Measurements from ENCODE around the gene UBE2N.
"Not testable (repeated sequence)": the region's sequence is repeated elsewhere in the genome, so short reads cannot be mapped to it uniquely, and the experiment has no call there.

The UBE2N gene

GRCh38 chr12:93447555-93448290 lies 6.0 kb upstream of the UBE2N start:
- DNase-seq, result no peak

DNA sequence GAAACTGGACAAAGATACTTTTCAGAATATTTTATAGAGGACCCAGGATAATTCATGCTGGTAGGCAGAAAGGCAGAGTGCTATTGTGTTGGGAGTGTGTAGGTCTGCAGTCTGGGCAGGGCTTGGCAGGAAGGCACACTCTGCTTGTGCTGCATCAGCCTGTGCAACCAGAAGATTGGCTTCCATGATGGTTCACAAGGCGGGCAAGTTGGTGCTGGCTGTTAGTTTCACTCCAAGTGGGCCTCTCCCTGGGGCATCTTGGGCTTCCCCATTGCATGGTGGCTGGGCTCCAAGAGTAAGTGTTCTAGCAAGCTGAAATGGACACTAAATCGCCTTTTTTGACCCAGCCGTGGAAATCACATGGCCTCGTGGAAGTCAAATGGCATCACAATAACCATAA lies 1.8 kb upstream of the UBE2N start:
- DNase-seq, result no peak

DNA sequence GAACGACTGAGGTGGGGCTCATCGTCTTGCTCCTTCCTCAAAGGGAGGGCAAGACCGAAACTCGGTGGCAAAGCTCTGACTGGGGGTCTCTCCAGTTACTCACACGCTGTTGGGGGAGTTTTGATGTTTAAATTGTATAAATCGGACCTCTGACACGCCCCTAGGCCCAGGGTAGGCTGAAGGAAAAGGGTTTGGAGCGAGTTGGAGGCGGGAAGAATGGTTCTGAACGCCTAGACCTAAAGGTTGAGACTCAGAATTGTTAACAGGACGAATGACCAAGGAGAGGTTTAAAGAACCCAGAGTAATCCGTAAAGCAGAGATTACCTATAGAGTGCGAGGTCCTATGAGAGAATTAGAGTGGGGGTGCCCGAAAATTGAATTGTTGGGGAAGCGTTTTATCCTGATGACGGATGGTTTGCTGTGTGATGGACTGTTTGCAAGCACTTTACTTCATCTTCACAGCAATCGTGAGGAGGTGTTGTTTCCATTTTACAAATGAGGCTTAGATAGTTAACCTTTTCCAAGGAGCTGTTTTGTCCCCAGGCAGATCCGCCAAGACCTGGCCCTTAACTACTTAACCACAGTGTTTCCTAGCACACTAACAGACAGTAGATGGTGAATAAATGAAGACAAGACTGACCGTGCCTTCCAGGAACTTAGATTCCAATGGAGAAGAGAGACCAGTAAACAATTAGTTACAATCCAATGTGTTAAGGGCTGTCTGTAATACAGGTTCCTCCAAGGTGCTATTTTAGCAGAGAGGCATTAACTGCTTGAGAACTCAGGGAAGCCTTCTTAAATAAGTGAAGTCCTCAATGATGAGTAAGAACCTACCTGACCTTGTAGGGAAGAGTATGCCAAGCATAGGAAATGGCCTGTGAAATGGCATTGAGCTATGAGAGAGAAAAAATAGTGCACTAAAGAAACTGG lies 929 bp upstream of the UBE2N start:
- DNase-seq, result no peak

DNA sequence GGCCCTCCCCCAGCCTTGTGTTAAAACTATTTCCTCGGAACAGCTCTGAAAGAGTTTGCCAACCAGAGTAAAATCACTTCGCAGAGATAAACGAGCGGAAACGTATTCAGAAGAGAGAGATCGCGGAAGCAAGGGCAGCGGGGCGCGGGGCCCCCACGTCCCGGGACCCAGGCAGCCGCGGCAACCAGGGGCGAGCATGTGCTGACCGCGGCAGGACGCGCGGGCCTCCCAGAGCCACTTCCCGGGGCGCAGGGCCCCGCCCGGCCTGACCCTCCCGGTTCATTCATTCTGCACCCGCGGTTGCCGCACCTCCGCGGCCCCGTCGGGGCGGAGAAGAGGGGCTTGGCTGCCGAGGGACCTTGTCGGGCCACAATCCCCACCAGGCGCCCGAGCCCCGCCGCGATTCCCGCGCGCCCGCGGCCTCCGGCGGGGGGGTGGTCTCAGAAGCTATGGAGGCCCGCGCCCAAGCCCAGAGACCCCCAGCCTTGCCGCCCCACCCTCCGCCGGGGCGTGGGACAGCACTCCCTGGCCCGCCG lies 598 bp downstream of the UBE2N start:
- peak; percentile 78 for DNase-seq

DNA sequence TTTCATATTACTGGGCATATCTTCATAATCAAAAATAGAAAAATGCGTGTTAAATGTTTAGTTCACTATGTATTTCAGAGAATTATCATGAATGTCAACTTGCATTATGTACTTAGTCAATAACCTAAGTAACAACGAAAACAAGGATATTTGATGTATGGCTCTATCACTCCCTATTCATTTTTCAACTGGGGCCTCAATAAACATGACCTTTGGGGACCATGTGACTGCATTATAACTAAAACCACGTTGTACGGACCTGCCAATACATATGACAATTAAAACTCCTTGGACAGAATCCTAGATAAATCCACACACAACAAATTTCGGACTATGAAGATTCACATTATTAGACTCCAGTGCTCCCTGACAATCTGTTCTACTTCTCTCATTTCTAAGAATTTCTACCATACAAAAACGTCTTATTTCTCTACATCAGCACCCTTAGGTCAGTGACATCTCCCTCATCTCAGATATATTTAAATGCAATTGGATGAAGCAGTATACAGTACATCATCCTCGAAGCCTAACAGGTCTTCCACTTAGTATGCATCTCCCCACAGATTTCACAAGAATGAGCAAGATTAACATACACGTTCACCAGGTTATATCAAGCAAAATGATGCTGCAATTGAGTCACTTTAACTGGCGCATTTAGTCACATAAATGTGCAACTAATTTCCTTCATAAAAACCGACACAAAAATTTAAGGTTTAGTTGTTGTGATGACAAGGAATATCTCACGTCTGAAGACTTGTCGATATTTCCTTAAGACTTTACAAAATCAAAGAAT lies 1.5 kb downstream of the UBE2N start:
- DNase-seq, result no peak

DNA sequence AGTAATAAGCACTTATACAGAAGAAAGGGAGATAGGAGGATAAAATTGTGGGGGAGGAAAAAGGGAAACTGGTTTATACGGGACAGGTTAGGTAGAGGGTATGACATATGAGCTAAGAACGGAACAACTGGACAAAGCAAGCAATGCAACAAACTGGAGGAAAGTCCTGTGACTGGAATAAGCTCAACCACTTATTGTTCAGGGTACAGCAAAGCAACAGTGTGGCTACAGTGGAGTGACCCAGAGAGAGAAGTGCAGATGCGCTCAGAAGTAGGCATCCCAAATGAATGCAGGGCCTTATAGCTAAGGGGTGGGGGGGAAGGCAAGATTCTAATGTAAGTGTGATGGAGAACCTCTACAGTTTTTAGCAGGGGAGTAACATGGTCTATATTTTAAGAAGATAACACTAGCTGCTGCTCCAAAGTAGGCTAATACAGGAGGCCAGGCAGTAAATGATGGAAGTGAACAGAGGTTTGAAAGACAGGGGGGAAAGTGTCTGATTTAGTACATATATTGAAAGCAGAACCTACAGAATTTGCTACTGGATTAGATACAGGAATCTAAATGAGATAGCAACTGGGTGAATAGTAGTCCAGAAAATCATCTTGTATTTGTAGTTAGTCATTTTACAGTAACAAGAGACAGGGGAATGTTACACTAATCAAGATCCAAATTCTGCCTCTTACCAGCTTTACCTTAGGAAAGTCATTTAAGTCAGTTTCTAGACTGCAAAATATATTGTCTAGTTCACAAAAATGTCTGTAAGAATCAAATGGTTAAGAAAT lies 3.3 kb downstream of the UBE2N start:
- DNase-seq, result no peak

DNA sequence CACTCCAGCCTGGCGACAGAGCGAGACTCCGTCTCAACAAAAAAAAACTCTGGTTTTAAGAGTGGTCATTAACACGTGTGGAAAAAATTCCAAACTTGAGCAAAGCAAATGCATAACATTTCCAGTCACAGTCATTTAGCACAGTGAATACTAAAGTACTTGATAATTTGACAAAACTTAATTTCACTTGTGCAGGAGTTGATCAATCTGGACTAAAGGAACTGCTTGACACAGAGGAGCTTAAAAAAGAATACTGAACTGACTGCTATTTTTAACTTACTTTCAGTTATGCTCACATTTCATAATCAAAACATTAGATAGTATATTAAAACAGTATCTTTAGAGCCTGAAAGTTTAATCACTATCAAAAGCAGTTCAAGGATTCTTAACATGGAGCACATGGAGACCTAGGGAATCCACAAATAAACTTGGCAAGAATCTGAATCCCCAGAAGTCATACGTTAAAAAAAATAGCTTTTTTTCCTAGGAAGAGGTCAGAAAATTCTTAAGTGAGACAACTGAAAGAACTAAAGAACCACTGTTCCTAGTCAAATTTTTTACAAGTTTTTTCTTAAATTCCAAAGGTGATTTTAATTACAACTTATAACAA lies 7.4 kb downstream of the UBE2N start:
- no peak for DNase-seq

GRCh38 chr12:93432031-93432430 lies 9.7 kb downstream of the UBE2N start:
- DNase-seq, result not testable (repeated sequence)

GRCh38 chr12:93430280-93430679 lies 11.5 kb downstream of the UBE2N start:
- no peak for DNase-seq

DNA sequence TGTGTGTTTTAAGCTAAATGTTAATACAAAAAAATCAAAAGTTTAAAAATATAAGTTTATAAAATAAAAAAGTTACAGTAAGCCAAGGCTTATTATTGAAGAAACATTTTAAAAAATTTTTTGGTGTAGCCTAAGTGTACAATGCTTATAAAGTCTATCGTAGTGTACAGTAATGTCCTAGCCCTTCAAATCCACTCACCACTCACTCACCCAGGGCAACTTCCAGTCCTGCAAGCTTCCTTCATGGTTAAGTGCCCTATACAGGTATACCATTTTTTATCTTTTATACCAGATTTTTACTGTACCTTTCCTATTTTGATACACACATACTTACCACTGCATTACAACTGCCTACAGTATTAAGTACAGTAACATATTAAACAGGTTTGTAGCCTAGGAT lies 11.9 kb downstream of the UBE2N start:
- no peak for DNase-seq

DNA sequence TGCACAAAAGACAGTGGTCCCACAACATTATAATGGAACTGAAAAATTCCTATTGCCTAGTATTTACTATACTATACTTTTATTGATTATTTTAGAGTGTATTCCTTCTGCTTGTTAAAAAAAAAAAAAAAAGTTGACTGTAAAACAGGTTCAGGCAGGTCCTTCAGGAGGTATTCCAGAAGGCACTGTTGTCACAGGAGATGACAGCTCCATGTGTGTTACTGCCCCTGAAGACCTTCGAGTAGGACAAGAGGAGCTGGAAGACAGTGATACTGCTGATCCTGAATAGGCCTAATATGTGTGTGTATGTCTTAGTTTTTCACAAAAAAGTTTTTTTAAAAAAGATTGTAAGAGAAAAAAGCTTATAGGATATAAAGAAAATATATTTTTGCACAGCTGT lies 12.3 kb downstream of the UBE2N start:
- no peak for DNase-seq

DNA sequence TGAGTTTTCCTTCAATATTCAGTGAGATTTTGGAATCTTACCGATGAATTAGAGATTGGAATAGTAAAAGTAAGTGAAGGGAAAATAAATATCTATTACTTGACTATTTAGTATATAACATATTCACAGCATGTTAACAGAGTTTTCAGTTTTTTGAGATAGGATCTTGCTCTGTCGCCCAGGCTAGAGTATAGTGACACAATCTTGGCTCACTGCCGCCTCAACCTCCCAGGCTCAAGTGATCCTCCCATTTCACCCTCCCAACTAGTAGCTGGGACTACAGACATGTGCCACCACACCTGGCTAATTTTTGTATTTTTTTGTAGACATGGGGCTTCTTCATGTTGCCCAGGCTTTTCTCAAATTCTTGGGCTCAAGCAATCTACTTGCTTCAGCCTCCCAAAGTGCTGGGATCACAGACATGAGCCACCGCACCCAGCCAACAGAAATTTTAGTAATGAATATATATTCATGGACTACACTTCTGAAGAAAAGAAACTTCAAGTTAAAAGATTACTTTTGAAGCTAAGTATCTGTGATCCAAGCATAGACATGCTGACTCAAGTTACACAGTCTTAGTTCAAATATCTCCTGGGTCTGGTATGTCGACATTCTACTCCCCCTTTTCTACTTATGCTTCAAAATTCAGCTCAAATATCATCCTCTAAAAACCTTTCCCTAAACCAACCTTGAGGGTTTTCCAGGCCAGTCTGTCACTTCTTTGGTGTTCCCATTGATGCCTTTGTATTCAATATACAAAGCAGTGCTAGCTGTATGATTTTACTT lies 13.8 kb downstream of the UBE2N start:
- DNase-seq, result no peak

DNA sequence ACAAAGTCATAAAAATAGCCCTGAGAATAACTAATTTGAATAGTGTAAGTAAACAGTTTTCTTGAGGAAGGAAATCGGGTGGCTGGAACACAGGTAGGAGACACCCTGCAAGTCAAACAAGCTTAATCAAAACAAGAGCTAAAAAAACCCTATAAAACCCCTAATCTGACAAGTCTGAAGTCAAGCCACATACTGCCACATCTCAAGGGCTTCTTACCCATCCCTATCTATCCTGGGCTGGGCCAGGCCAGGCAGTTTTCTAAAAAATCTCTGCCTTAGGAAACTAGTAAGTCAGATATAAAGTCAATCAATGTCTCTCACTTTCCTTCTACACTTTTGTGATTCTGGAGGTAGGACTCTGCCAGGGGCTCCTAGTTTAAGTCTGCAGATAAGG lies 15.3 kb downstream of the UBE2N start:
- DNase-seq, result no peak

DNA sequence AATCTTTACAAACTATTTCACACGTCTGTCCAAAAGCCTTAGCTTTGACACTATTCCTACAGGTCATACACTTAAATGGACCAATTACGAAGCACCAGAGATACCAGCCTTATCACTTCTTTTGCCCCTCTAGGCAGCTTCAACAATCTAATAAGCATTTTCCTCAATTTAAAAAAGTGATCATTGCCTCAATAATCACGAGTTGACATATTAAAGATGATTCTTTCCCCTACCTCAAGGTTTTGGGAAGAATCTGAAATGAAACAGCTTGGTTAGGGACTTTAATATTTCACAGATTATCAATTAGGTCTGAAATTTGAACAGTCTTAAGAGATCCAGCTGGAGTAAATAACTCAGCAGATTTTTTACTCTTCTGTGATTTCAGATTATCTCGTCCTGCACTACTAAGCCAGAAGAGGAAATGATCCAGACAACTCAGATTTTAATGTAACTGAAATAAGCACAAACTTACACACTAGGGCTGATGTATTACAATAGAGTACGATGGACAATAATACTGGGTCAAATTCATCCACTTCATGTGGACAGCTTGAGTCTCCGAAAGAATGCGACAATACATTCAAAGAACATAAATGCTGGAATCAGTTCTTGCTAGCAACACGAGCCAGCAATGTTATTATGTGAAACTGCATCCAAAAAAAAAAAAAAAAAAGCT lies 15.9 kb downstream of the UBE2N start:
- no peak for DNase-seq

- no peak for DNase-seq
Observed at GRCh38 chr12:93422050-93422449, 19.7 kb downstream of the UBE2N start.

DNA sequence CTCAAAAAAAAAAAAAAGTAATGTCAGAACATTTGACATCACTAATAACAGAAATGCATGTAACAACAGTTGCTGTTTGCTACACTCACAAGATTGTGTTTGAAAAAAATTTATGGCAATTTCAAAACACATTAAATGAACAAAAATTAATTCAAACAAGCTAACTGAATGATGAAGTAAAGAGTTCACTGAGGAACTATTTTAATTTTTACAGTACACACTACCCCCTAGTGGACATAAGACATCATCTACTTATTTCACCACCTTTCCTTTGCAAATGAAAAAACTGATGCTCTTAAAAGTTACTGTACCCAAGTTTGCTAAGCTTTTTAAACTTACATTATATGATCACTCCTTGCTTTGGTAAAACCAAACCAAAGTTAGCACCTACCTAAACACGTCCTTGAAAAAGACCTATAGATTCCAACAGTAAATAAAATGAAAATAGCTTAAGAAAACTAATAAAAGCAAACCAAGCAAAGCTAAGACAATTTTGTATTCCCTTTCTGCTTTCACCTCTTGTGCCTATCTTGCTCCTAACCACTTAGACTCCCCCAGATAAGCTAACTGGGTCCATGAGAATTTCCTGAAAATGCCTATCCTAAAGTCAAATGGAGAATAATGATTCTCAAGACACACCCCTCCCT lies 22.2 kb downstream of the UBE2N start:
- DNase-seq, result no peak

DNA sequence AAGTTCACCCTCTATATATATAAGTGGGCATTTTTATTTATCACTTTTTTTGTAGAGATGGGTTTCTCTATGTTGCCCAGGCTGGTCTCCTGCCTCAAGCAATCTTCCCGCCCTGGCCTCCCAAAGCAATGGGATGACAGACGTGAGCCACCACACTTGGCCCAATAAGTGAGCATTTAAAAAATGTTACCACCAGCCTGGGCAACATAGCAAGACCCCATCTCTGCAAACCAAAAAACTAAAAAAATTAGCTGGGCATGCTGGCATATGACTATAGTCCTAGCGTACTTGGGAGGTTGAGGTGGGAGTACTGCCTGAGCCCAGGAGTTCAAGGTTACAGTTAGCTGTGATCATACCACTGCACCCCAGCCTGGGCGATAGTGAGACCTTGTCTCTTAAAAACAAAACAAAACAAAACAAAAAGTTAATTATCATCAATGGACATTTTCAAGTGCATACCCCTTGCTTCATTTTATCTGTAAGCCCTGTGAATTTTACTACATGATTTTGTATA lies 23.7 kb downstream of the UBE2N start:
- DNase-seq, result no peak

DNA sequence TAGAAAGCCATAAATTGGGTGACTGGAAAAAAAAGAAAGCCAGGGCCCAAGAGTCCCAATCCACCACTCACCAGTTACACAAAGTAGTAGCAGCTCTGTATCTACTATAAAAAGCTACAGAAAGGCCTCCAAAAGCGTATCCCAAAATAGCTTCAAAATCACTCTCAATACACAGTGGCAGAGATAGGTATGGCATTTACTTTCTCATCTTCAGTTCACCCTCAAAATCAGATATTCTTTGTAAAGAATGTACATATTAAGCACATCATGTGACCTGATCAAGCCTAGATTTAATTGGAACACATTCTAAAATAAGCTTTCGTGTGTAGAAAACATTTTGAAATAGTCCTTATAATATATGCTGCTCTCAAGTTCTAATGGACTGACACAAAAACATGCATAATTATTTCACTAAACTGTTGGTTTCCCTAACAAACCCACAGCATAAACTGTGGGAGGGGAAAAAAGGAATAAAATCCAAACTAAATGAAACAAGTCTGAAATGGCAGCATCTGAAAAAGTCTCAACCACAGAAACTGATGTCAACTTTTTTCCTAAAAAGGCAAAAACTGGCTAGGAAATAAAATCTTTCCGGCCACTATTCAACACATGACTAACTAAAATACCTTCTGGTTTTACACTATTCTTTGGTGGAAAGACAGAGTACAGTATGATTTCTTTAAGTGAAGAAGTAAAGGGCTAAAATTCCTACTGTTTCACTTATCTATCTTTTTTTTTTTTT lies 25.9 kb downstream of the UBE2N start:
- no peak for DNase-seq

Data from right kidney (tissue), 1 donor.